OCI-LY7 (cell line): ENCODE results near the gene RNF103. TPM values are rescaled to one million over a fixed set of nuclear protein-coding genes. Genes with fewer than 3 reads are reported as not detected.

ENCODE experiments used
- BruUV-seq: library from RNA; stranded (reverse); fragments of 400-500 nt; replicated peaks from 2 replicates; lab custom pipeline; 2021; lab: Mats Ljungman, UMichigan
- CTCF ChIA-PET: fragments of 300-600 bp; sonication (Branson Sonifier 250); formaldehyde crosslinking; loops from one replicate; lab custom pipeline; 2022; ENCODE audit warnings: antibody characterized with exemption; ENCODE audit not compliant: unreplicated experiment; lab: Charles Lee
- POLR2A ChIA-PET: fragments of 300-600 bp; sonication (Branson Sonifier 250); formaldehyde crosslinking; loops from one replicate; lab custom pipeline; 2022; ENCODE audit warnings: antibody characterized with exemption; lab: Charles Lee
- DNase-seq: peaks from one replicate; pipeline ENCODE4 v3.0.0-alpha.2; 2015; ENCODE audit warnings: low spot score
- H2AFZ ChIP-seq: fragments of 200-600 bp; sonication (generic), shearing (Covaris generic); 2 replicates; pipeline ENCODE4 v1.6.1; 2014; ENCODE audit warnings: mild to moderate bottlenecking, antibody characterized with exemption, low read length, moderate library complexity
- H3K27ac ChIP-seq: fragments of 200-600 bp; sonication (generic); 2 replicates; pipeline ENCODE4 v1.5.1; 2014; ENCODE audit warnings: mixed run types, low read depth, mild to moderate bottlenecking, moderate library complexity, low read length, inconsistent platforms; ENCODE audit not compliant: poor library complexity, severe bottlenecking
- H3K36me3 ChIP-seq: fragments of 200-600 bp; sonication (generic); 2 replicates; pipeline ENCODE4 v1.6.1; 2014; ENCODE audit warnings: mild to moderate bottlenecking, antibody characterized with exemption, low read length, moderate library complexity, mixed read lengths; ENCODE audit not compliant: insufficient read depth
- H3K4me1 ChIP-seq: fragments of 200-600 bp; sonication (generic); 2 replicates; pipeline ENCODE4 v1.5.1; 2014; ENCODE audit warnings: mild to moderate bottlenecking, low read length; ENCODE audit not compliant: insufficient read depth, poor library complexity, severe bottlenecking
- H3K4me2 ChIP-seq: fragments of 200-600 bp; sonication (generic); 2 replicates; pipeline ENCODE4 v1.6.1; 2014; ENCODE audit warnings: mild to moderate bottlenecking, low read length
- H3K4me3 ChIP-seq: fragments of 200-600 bp; sonication (generic); 2 replicates; pipeline ENCODE4 v1.5.1; 2014; ENCODE audit warnings: mild to moderate bottlenecking, low read depth, low read length; ENCODE audit not compliant: poor library complexity, severe bottlenecking
- H3K79me2 ChIP-seq: fragments of 200-600 bp; sonication (generic); 2 replicates; pipeline ENCODE4 v1.6.1; 2016; ENCODE audit warnings: low read depth, mild to moderate bottlenecking, low read length, moderate library complexity, mixed read lengths; ENCODE audit not compliant: insufficient read depth
- H3K9me2 ChIP-seq: fragments of 200-600 bp; sonication (generic); 2 replicates; pipeline ENCODE4 v1.6.1; 2016; ENCODE audit warnings: mild to moderate bottlenecking, low read length, mixed read lengths; ENCODE audit not compliant: insufficient read depth
- H3K9me3 ChIP-seq: fragments of 200-600 bp; sonication (generic); 2 replicates; pipeline ENCODE4 v1.6.1; 2014; ENCODE audit warnings: mild to moderate bottlenecking, mixed run types, low read length, mixed read lengths
- H4K20me1 ChIP-seq: fragments of 200-600 bp; sonication (generic); 2 replicates; pipeline ENCODE4 v1.6.1; 2014; ENCODE audit warnings: mild to moderate bottlenecking, antibody characterized with exemption, low read length, moderate library complexity, mixed read lengths; ENCODE audit not compliant: insufficient read depth
- EZH2phosphoT487 ChIP-seq: fragments of 200-600 bp; sonication (generic); IDR thresholded peaks from 2 replicates; pipeline ENCODE4 v1.6.1; 2018; ENCODE audit warnings: low read depth, borderline replicate concordance, mild to moderate bottlenecking, mixed run types, antibody characterized with exemption, low read length, moderate library complexity, mixed read lengths
- intact Hi-C: fragments of 100-400 bp; cut with micrococcal nuclease; formaldehyde crosslinking; loops from one replicate; pipeline ENCODE4 v1.10.0; 2022; ENCODE audit not compliant: unreplicated experiment
- total RNA-seq, 2 experiments: library from RNA; depleted of rRNA in 1 of 2; stranded (reverse); fragments of >200 nt in 1 of 2; shearing (Covaris generic) in 1 of 2; gene quantifications; 2 replicates each; pipeline ENCODE4 v1.2.3, GENCODE V29; 2014 to 2022
- TF ChIP-seq, protein P1 (sequence below): fragments of 200-600 bp; sonication (generic); conservative IDR thresholded peaks from 2 replicates; pipeline ENCODE4 v1.5.1; 2014; ENCODE audit warnings: mild to moderate bottlenecking, antibody characterized with exemption, low read length, moderate library complexity, mixed read lengths

Gene RNF103
- total RNA-seq, 2 experiments from 2014 or later, result 12.9 to 17.2 TPM

- Histone ChIP-seq H3K27ac (no peak overlapping the region), H4K20me1 (no peaks in the 10 kb centered on the region), H3K4me3 (no peak overlapping the region), H3K4me2 (no peak overlapping the region), H3K9me2 (no peaks in the 10 kb centered on the region), H3K9me3 (no peaks in the 10 kb centered on the region), H3K79me2 (no peaks in the 10 kb centered on the region), H3K4me1 (no peaks in the 10 kb centered on the region), H2AFZ (no peak overlapping the region), H3K36me3 (no peaks in the 10 kb centered on the region)
- TF ChIP-seq, protein P1, sequence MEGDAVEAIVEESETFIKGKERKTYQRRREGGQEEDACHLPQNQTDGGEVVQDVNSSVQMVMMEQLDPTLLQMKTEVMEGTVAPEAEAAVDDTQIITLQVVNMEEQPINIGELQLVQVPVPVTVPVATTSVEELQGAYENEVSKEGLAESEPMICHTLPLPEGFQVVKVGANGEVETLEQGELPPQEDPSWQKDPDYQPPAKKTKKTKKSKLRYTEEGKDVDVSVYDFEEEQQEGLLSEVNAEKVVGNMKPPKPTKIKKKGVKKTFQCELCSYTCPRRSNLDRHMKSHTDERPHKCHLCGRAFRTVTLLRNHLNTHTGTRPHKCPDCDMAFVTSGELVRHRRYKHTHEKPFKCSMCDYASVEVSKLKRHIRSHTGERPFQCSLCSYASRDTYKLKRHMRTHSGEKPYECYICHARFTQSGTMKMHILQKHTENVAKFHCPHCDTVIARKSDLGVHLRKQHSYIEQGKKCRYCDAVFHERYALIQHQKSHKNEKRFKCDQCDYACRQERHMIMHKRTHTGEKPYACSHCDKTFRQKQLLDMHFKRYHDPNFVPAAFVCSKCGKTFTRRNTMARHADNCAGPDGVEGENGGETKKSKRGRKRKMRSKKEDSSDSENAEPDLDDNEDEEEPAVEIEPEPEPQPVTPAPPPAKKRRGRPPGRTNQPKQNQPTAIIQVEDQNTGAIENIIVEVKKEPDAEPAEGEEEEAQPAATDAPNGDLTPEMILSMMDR, result no peak
- no peak for TF ChIP-seq EZH2phosphoT487
- intact Hi-C loops, result loop anchor here (10.0 kb wide), 1 partner anchor 56 kb away; no protein-coding TSS in a partner anchor
- DNase-seq, result no peak
- BruUV-seq, result no TSS peak
- ChIA-PET POLR2A (interaction anchor here (0.6 kb wide), 1 partner anchor 512 kb away, joined by 3 read pairs; no protein-coding TSS in a partner anchor), CTCF (no interaction called here)
Measured at GRCh38 chr2:86580560-86580959, 43.1 kb downstream of the RNF103 start.

- no peak for DNase-seq
- Histone ChIP-seq H2AFZ (no peak overlapping the region), H3K79me2 (no peaks in the 10 kb centered on the region), H3K9me3 (no peaks in the 10 kb centered on the region), H3K4me2 (no peak overlapping the region), H3K4me1 (no peaks in the 10 kb centered on the region), H4K20me1 (no peaks in the 10 kb centered on the region), H3K9me2 (no peaks in the 10 kb centered on the region), H3K27ac (no peak overlapping the region), H3K4me3 (no peak overlapping the region), H3K36me3 (no peaks in the 10 kb centered on the region)
- POLR2A ChIA-PET, result no interaction called here
- intact Hi-C loops, result no loop called here
- no TSS peak for BruUV-seq
- CTCF ChIA-PET, result no interaction called here
- TF ChIP-seq, protein P1, result no peak
- TF ChIP-seq EZH2phosphoT487, result no peak
Measured at GRCh38 chr2:86577817-86578456, 45.7 kb downstream of the RNF103 start.

- Histone ChIP-seq H3K9me2 (no peaks in the 10 kb centered on the region), H3K36me3 (no peaks in the 10 kb centered on the region), H4K20me1 (no peaks in the 10 kb centered on the region), H3K4me3 (no peak overlapping the region), H3K4me2 (no peak overlapping the region), H3K27ac (no peak overlapping the region), H3K79me2 (no peaks in the 10 kb centered on the region), H3K4me1 (no peaks in the 10 kb centered on the region), H2AFZ (no peak overlapping the region), H3K9me3 (no peaks in the 10 kb centered on the region)
- ChIA-PET POLR2A (interaction anchor here (0.6 kb wide), 1 partner anchor 71 kb away, joined by 3 read pairs; no protein-coding TSS in a partner anchor), CTCF (no interaction called here)
- BruUV-seq, result no TSS peak
- TF ChIP-seq, protein P1, result no peak
- TF ChIP-seq EZH2phosphoT487, result no peak
- no peak for DNase-seq
- intact Hi-C loops, result no loop called here
Measured at GRCh38 chr2:86570059-86570458, 53.6 kb downstream of the RNF103 start.
